NT2/D1 (cell line): Measurements from ENCODE around the gene COX7A1.

ENCODE experiments used
- YY1 ChIP-seq: IDR thresholded peaks from 2 replicates; pipeline ENCODE4 v1.6.1; 2011; ENCODE audit not compliant: insufficient read length, insufficient read depth
- ZNF274 ChIP-seq: IDR thresholded peaks from 2 replicates; pipeline ENCODE4 v1.6.1; 2011; ENCODE audit warnings: mild to moderate bottlenecking, low read depth, low read length

- TF ChIP-seq YY1 (no peak), ZNF274 (no peak)
Measured at GRCh38 chr19:36116344-36116637, 36.0 kb downstream of the COX7A1 start.
